Common myeloid progenitor, CD34-positive (primary cell): ENCODE measurements around the gene VPS26A.
A peak's percentile ranks its signal among the peaks of the same experiment; 100 is the strongest.
"Not testable (repeated sequence)": the region's sequence is repeated elsewhere in the genome, so short reads cannot be mapped to it uniquely, and the experiment has no call there.

Experiments used
- CTCF ChIA-PET: fragments of 350-600 bp; sonication (Branson Sonifier 250); formaldehyde crosslinking; loops from one replicate; lab custom pipeline; 2021; ENCODE audit warnings: antibody characterized with exemption; lab: Charles Lee
- POLR2A ChIA-PET: fragments of 350-600 bp; sonication (Branson Sonifier 250); formaldehyde crosslinking; loops from one replicate; lab custom pipeline; 2021; ENCODE audit warnings: antibody characterized with exemption; lab: Charles Lee
- DNase-seq, 3 donors: peaks; one replicate each; pipeline versions ENCODE4 v3.0.0 to v3.0.0-alpha.2; 2013
- H3K27ac ChIP-seq, 2 experiments: 1 replicate in 1 of 2; 2 replicates in 1 of 2; pipeline ENCODE4 v1.7.0; 2013; ENCODE audit warnings: inconsistent platforms in 2 of 2, low read length in 2 of 2, mild to moderate bottlenecking in 2 of 2, low read depth in 1 of 2, moderate library complexity in 1 of 2; ENCODE audit not compliant: severe bottlenecking in 2 of 2, insufficient read depth in 1 of 2, poor library complexity in 1 of 2
- H3K27me3 ChIP-seq, 5 experiments: replicated peaks in 2 of 5; 1 replicate in 3 of 5; 2 replicates in 2 of 5; pipeline versions ENCODE4 v1.6.1 to v1.7.0; 2013; ENCODE audit warnings: low read length in 4 of 5, mild to moderate bottlenecking in 2 of 5, moderate library complexity in 2 of 5, inconsistent platforms in 1 of 5; ENCODE audit not compliant: insufficient read depth in 5 of 5, control insufficient read depth in 4 of 5
- H3K36me3 ChIP-seq, 4 experiments: 1 replicate in 2 of 4; 2 replicates in 2 of 4; pipeline versions ENCODE4 v1.6.1 to v1.7.0; 2013; ENCODE audit warnings: low read length in 3 of 4, control low read depth in 1 of 4, mild to moderate bottlenecking in 1 of 4; ENCODE audit not compliant: control insufficient read depth in 4 of 4, insufficient read depth in 4 of 4
- H3K4me1 ChIP-seq, 4 experiments: 1 replicate in 3 of 4; 2 replicates in 1 of 4; pipeline versions ENCODE4 v1.6.1 to v1.7.1; 2013; ENCODE audit warnings: low read length in 3 of 4, mild to moderate bottlenecking in 3 of 4, control low read depth in 1 of 4, inconsistent platforms in 1 of 4, moderate library complexity in 1 of 4; ENCODE audit not compliant: control insufficient read depth in 4 of 4, insufficient read depth in 4 of 4; ENCODE audit errors: control extremely low read depth in 1 of 4
- H3K4me3 ChIP-seq, 7 experiments: 1 replicate in 4 of 7; 2 replicates in 3 of 7; pipeline versions ENCODE4 v1.5.1 to v1.7.0; 2013; ENCODE audit warnings: mild to moderate bottlenecking in 7 of 7, low read length in 6 of 7, moderate library complexity in 6 of 7, inconsistent platforms in 2 of 7, low read depth in 2 of 7, control low read depth in 1 of 7; ENCODE audit not compliant: insufficient read depth in 4 of 7, control insufficient read depth in 1 of 7; ENCODE audit errors: extremely low read depth in 1 of 7
- H3K9me3 ChIP-seq, 5 experiments: 1 replicate in 4 of 5; 2 replicates in 1 of 5; pipeline versions ENCODE4 v1.6.1 to v1.7.1; 2013; ENCODE audit warnings: low read length in 4 of 5, mild to moderate bottlenecking in 2 of 5, inconsistent platforms in 1 of 5, low read depth in 1 of 5, moderate library complexity in 1 of 5; ENCODE audit not compliant: control insufficient read depth in 4 of 5, insufficient read depth in 2 of 5; ENCODE audit errors: control extremely low read depth in 1 of 5
- WGBS: methylation state at CpG from one replicate; pipeline ENCODE4 v1.1.5; 2013; ENCODE audit not compliant: insufficient coverage; 5-methylcytosine and 5-hydroxymethylcytosine counted together

The VPS26A gene

GRCh38 chr10:69142074-69142473 lies 18.1 kb downstream of the VPS26A start:
- DNase-seq, CTCF ChIA-PET, H3K4me3 ChIP-seq, H3K27me3 ChIP-seq, H3K9me3 ChIP-seq, H3K27ac ChIP-seq, POLR2A ChIA-PET, H3K36me3 ChIP-seq: not testable (repeated sequence)
- H3K4me1 ChIP-seq, result peaks cover 3 to 12% (median 8%) of the 10 kb centered on the region in 4 experiments
- 100% methylated on average over 1 of the region's 3 CpGs for WGBS

- no peak overlapping the region for H3K27ac ChIP-seq
- 50% methylated on average over 2 of the region's 3 CpGs for WGBS
- no peak overlapping the region for H3K4me3 ChIP-seq
- H3K4me1 ChIP-seq, result peaks cover 3 to 20% (median 14%) of the 10 kb centered on the region in 4 experiments
- CTCF ChIA-PET, result interaction anchor here (1.0 kb wide), 1 partner anchor 16 kb away, joined by 3 read pairs; no protein-coding TSS in a partner anchor
- DNase-seq, result no peak
- POLR2A ChIA-PET, result interaction anchor here (0.6 kb wide), 1 partner anchor 194 kb away, joined by 4 read pairs; no protein-coding TSS in a partner anchor
- peaks cover 0 to 4% (median 2%) of the 10 kb centered on the region in 4 experiments for H3K36me3 ChIP-seq
- H3K9me3 ChIP-seq, result no peaks in the 10 kb centered on the region
- no peaks in the 10 kb centered on the region for H3K27me3 ChIP-seq
Measured at GRCh38 chr10:69142983-69143382, 19.0 kb downstream of the VPS26A start.

- H3K9me3 ChIP-seq, result no peaks in the 10 kb centered on the region
- no peak overlapping the region for H3K4me3 ChIP-seq
- no peaks in the 10 kb centered on the region for H3K27me3 ChIP-seq
- POLR2A ChIA-PET, result no interaction called here
- no CpG with 5 or more reads among the region's 1 CpG for WGBS
- H3K36me3 ChIP-seq, result peaks cover 0 to 4% (median 3%) of the 10 kb centered on the region in 4 experiments
- H3K27ac ChIP-seq, result no peak overlapping the region
- H3K4me1 ChIP-seq, result peaks cover 3 to 20% (median 14%) of the 10 kb centered on the region in 4 experiments
- CTCF ChIA-PET, result no interaction called here
- DNase-seq, result no peak
Measured at GRCh38 chr10:69145329-69145728, 21.4 kb downstream of the VPS26A start.

GRCh38 chr10:69145864-69146263 lies 21.9 kb downstream of the VPS26A start:
- ChIA-PET POLR2A (no interaction called here), CTCF (no interaction called here)
- Histone ChIP-seq H3K4me1 (peaks cover 3 to 20% (median 14%) of the 10 kb centered on the region in 4 experiments), H3K9me3 (no peaks in the 10 kb centered on the region), H3K36me3 (peaks cover 0 to 4% (median 3%) of the 10 kb centered on the region in 4 experiments), H3K27me3 (no peaks in the 10 kb centered on the region), H3K27ac (no peak overlapping the region), H3K4me3 (no peak overlapping the region)
- WGBS, result 93% methylated on average over 8 of the region's 8 CpGs
- no peak for DNase-seq

GRCh38 chr10:69146759-69147158 lies 22.8 kb downstream of the VPS26A start:
- Histone ChIP-seq H3K4me3 (peak overlapping the region in 1 of 7 experiments; percentile 30), H3K27me3 (no peaks in the 10 kb centered on the region), H3K9me3 (no peaks in the 10 kb centered on the region), H3K27ac (peak overlapping the region in 1 of 2 experiments; percentile 22), H3K4me1 (peaks cover 3 to 20% (median 14%) of the 10 kb centered on the region in 4 experiments), H3K36me3 (peaks cover 0 to 4% (median under 1%) of the 10 kb centered on the region in 4 experiments)
- POLR2A ChIA-PET, result no interaction called here
- WGBS, result no CpG with 5 or more reads among the region's 2 CpGs
- CTCF ChIA-PET, result interaction anchor here (0.8 kb wide), 1 partner anchor 31 kb away, joined by 3 read pairs; no protein-coding TSS in a partner anchor
- DNase-seq, result peak; percentile 11 to 79 (median 64)

GRCh38 chr10:69151984-69152383 lies 28.0 kb downstream of the VPS26A start:
- no CpG with 5 or more reads among the region's 3 CpGs for WGBS
- CTCF ChIA-PET, result no interaction called here

GRCh38 chr10:69153227-69153626 lies 29.2 kb downstream of the VPS26A start:
- no peak overlapping the region for H3K4me3 ChIP-seq
- WGBS, result 91% methylated on average over 2 of the region's 6 CpGs
- DNase-seq, result no peak
- H3K27me3 ChIP-seq, result no peaks in the 10 kb centered on the region
- CTCF ChIA-PET, result interaction anchor here (0.6 to 0.8 kb wide), 3 partner anchors 21 to 253 kb away, joined by 3 to 4 read pairs (median 3); no protein-coding TSS in a partner anchor
- H3K27ac ChIP-seq, result no peak overlapping the region
- POLR2A ChIA-PET, result interaction anchor here (0.7 kb wide), 1 partner anchor 27 kb away, joined by 3 read pairs; the partner anchor contains the start of gene SUPV3L1
- no peaks in the 10 kb centered on the region for H3K9me3 ChIP-seq
- peaks cover 4 to 20% (median 10%) of the 10 kb centered on the region in 4 experiments for H3K36me3 ChIP-seq
- H3K4me1 ChIP-seq, result no peaks in the 10 kb centered on the region

More at GRCh38 chr10:69151984-69152383, 28.0 kb downstream of the VPS26A start:
- H3K4me3 ChIP-seq, result no peak overlapping the region
- H3K9me3 ChIP-seq, result no peaks in the 10 kb centered on the region
- H3K27me3 ChIP-seq, result no peaks in the 10 kb centered on the region
- H3K4me1 ChIP-seq, result peaks cover 0 to 9% (median 6%) of the 10 kb centered on the region in 4 experiments
- H3K36me3 ChIP-seq, result peaks cover 0 to 8% (median 0%) of the 10 kb centered on the region in 4 experiments
- peak in 1 of 3 donors; percentile 25 for DNase-seq
- POLR2A ChIA-PET, result no interaction called here
- H3K27ac ChIP-seq, result no peak overlapping the region
